ENCODE results near the gene SLC2A4RG. TPM values are rescaled to one million over a fixed set of nuclear protein-coding genes. Genes with fewer than 3 reads are reported as not detected.
A peak's percentile ranks its signal among the peaks of the same experiment; 100 is the strongest.

Gene SLC2A4RG
- total and polyA plus RNA-seq, 9 donors, result 2.2 to 199 (median 103) TPM

GRCh38 chr20:63731410-63731809 is 8.2 kb upstream of the SLC2A4RG start:
- no peaks in the 10 kb centered on the region for H3K36me3 ChIP-seq
- no peaks in the 10 kb centered on the region for H3K27me3 ChIP-seq
- 65 to 84% (median 82%) methylated on average over 4 to 5 of the region's 5 CpGs for WGBS, 3 donors

GRCh38 chr20:63732118-63733095 is 7.2 kb upstream of the SLC2A4RG start:
- TF ChIP-seq CTCF (IDR thresholded peaks at IDR 0.05), result no peak
- TF ChIP-seq EP300 (IDR thresholded peaks at IDR 0.05), result no peak
- TF ChIP-seq POLR2A (IDR thresholded peaks at IDR 0.05), result no peak
- Histone ChIP-seq H3K4me3 (no peak overlapping the region), H3K27me3 (no peaks in the 10 kb centered on the region), H3K9me3 (no peaks in the 10 kb centered on the region), H3K4me1 (ENCODE audit: insufficient read depth) (no peaks in the 10 kb centered on the region), H3K27ac (no peak overlapping the region), H3K36me3 (no peaks in the 10 kb centered on the region)
- WGBS, 3 donors, result 85 to 88% (median 87%) methylated on average over 37 to 38 of the region's 38 CpGs
- intact Hi-C loops (cut with DNase I), result no loop called here
- DNase-seq, result peak in 1 of 5 donors; percentile 26

More at GRCh38 chr20:63731410-63731809, 8.2 kb upstream of the SLC2A4RG start:
- Histone ChIP-seq H3K27ac (no peak overlapping the region), H3K4me1 (ENCODE audit: insufficient read depth) (no peaks in the 10 kb centered on the region), H3K9me3 (no peaks in the 10 kb centered on the region), H3K4me3 (no peak overlapping the region)
- no peak for TF ChIP-seq EP300 (IDR thresholded peaks at IDR 0.05)
- no peak for TF ChIP-seq POLR2A (IDR thresholded peaks at IDR 0.05)
- TF ChIP-seq CTCF (IDR thresholded peaks at IDR 0.05), result no peak
- DNase-seq, result no peak
- intact Hi-C loops (cut with DNase I), result no loop called here

- Histone ChIP-seq H3K9me3 (no peaks in the 10 kb centered on the region), H3K4me3 (no peak overlapping the region), H3K27me3 (no peaks in the 10 kb centered on the region), H3K4me1 (ENCODE audit: insufficient read depth) (no peaks in the 10 kb centered on the region), H3K36me3 (no peaks in the 10 kb centered on the region), H3K27ac (no peak overlapping the region)
- DNase-seq, result peak in 1 of 5 donors; percentile 36
- TF ChIP-seq POLR2A (IDR thresholded peaks at IDR 0.05) (no peak), CTCF (IDR thresholded peaks at IDR 0.05) (no peak), EP300 (IDR thresholded peaks at IDR 0.05) (no peak)
- intact Hi-C loops (cut with DNase I), result no loop called here
- WGBS, 3 donors, result 89 to 93% (median 93%) methylated on average over 13 of the region's 13 CpGs
Observed at GRCh38 chr20:63733117-63733516, 6.5 kb upstream of the SLC2A4RG start.

GRCh38 chr20:63733579-63734081 is 5.9 kb upstream of the SLC2A4RG start:
- DNase-seq, result no peak
- Histone ChIP-seq H3K27ac (no peak overlapping the region), H3K9me3 (no peaks in the 10 kb centered on the region), H3K27me3 (no peaks in the 10 kb centered on the region), H3K4me1 (ENCODE audit: insufficient read depth) (peaks cover 3% of the 10 kb centered on the region), H3K4me3 (no peak overlapping the region), H3K36me3 (no peaks in the 10 kb centered on the region)
- TF ChIP-seq CTCF (IDR thresholded peaks at IDR 0.05) (no peak), EP300 (IDR thresholded peaks at IDR 0.05) (no peak), POLR2A (IDR thresholded peaks at IDR 0.05) (no peak)
- WGBS, 3 donors, result 88 to 91% (median 89%) methylated on average over 18 of the region's 18 CpGs
- intact Hi-C loops (cut with DNase I), result no loop called here
